CD4-positive, alpha-beta T cell (primary cell): ENCODE data around the gene CDH20. TPM values are rescaled to one million over a fixed set of nuclear protein-coding genes. Genes with fewer than 3 reads are reported as not detected.

ENCODE experiments used
- ATAC-seq: fragments of 200-7000 bp; cut with Tn5 transposase; one replicate; pipeline ENCODE4 v1.10.0; 2022; ENCODE audit warnings: mild to moderate bottlenecking; ENCODE audit not compliant: poor library complexity
- CTCF ChIA-PET: fragments of 350-600 bp; sonication (Branson Sonifier 250); formaldehyde crosslinking; loops from one replicate; lab custom pipeline; 2021; ENCODE audit warnings: antibody characterized with exemption, inconsistent platforms; lab: Charles Lee
- POLR2A ChIA-PET: fragments of 350-600 bp; sonication (Branson Sonifier 250); formaldehyde crosslinking; loops from one replicate; lab custom pipeline; 2021; ENCODE audit warnings: antibody characterized with exemption, inconsistent platforms; lab: Charles Lee
- DNase-seq, 14 experiments: peaks; one replicate each; pipeline ENCODE4 v3.0.0-alpha.2; 2013 to 2020; ENCODE audit warnings: mixed read lengths in 2 of 14
- H3K27ac ChIP-seq, 2 donors: one replicate each; pipeline versions ENCODE4 v1.5.1 to v1.7.0; 2013; ENCODE audit warnings: low read length in 2 of 2, low read depth in 1 of 2, mild to moderate bottlenecking in 1 of 2
- H3K27me3 ChIP-seq, 2 experiments: 1 replicate in 1 of 2; 2 replicates in 1 of 2; pipeline versions ENCODE4 v1.6.1 to v1.7.0; 2013; ENCODE audit warnings: low read length in 2 of 2, control low read depth in 1 of 2, mild to moderate bottlenecking in 1 of 2, moderate library complexity in 1 of 2; ENCODE audit not compliant: insufficient read depth in 2 of 2, control insufficient read depth in 1 of 2
- H3K36me3 ChIP-seq: one replicate; pipeline ENCODE4 v1.6.1; 2013; ENCODE audit warnings: low read length, control low read depth; ENCODE audit not compliant: insufficient read depth
- H3K4me1 ChIP-seq: one replicate; pipeline ENCODE4 v1.6.1; 2013; ENCODE audit warnings: low read length, control low read depth; ENCODE audit not compliant: insufficient read depth
- H3K4me3 ChIP-seq: one replicate; pipeline ENCODE4 v1.5.1; 2013; ENCODE audit warnings: mild to moderate bottlenecking, low read length, moderate library complexity
- H3K9me3 ChIP-seq, 2 experiments: 1 replicate in 1 of 2; 2 replicates in 1 of 2; pipeline versions ENCODE4 v1.6.1 to v1.7.0; 2013; ENCODE audit warnings: low read length in 2 of 2, mild to moderate bottlenecking in 2 of 2, control low read depth in 1 of 2, moderate library complexity in 1 of 2; ENCODE audit not compliant: control insufficient read depth in 1 of 2, insufficient read depth in 1 of 2
- H3K27ac Mint-ChIP-seq: one replicate; pipeline ENCODE4 v1.8.0; 2020; ENCODE audit warnings: mixed read lengths
- H3K27me3 Mint-ChIP-seq: one replicate; pipeline ENCODE4 v1.8.0; 2021; ENCODE audit warnings: mixed read lengths
- H3K36me3 Mint-ChIP-seq: one replicate; pipeline ENCODE4 v1.8.0; 2021; ENCODE audit warnings: low read depth, mixed read lengths
- H3K4me1 Mint-ChIP-seq: one replicate; pipeline ENCODE4 v1.8.0; 2021; ENCODE audit warnings: low read depth, mixed read lengths
- H3K4me3 Mint-ChIP-seq: one replicate; pipeline ENCODE4 v1.8.0; 2020; ENCODE audit warnings: mild to moderate bottlenecking, mixed read lengths
- H3K9me3 Mint-ChIP-seq: one replicate; pipeline ENCODE4 v1.8.0; 2020; ENCODE audit warnings: mixed read lengths
- intact Hi-C, 2 experiments: fragments of 100-400 bp; cut with DNase I in 1 of 2; cut with micrococcal nuclease in 1 of 2; formaldehyde crosslinking; loops; one replicate each; pipeline versions ENCODE4 v1.15.1 to v1.9.0; 2023 to 2025; cut with DNase I, micrococcal nuclease
- total RNA-seq, 174 experiments: library from RNA in 2 of 174; stranded (reverse) in 2 of 174; gene quantifications; one replicate each; pipeline ENCODE4 v1.2.3 and lab custom pipeline; 2021 to 2026
- TF ChIP-seq, protein P1 (sequence below): fragments of 200-600 bp; IDR thresholded peaks from one replicate; pipeline ENCODE4 v1.8.0; 2022; ENCODE audit warnings: antibody characterized with exemption, mild to moderate bottlenecking

CDH20 gene
- total RNA-seq, 2 experiments from 2014 or later = 0.16 to 0.39 TPM

DNA sequence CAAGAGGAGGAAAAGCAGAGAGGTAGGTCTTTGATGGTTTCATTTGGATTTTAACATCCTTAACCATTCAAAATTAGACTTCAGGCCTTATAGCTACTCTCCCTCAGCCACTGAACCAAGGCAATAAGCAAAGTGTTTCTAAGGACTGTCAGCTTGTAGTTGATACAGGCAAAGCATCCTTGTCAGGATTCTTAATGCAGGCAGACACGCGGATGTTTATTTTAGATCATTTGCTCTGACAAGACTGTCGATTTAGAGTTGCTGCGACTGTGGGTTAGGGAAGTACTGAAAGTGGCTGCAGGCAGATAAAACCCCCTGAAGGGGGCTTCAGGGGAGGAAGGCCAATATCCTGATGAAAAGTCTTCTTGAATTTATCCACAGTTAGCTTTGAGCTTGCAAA is 46.6 kb downstream of the CDH20 start:
- no peaks in the 10 kb centered on the region for H3K9me3 ChIP-seq
- no peaks in the 10 kb centered on the region for H3K27me3 ChIP-seq
- no peaks in the 10 kb centered on the region for H3K4me1 Mint-ChIP-seq
- H3K27me3 Mint-ChIP-seq = no peaks in the 10 kb centered on the region
- ChIA-PET POLR2A (no interaction called here), CTCF (no interaction called here)
- no peak overlapping the region for H3K4me3 Mint-ChIP-seq
- no peak overlapping the region for H3K4me3 ChIP-seq
- DNase-seq (no peak), ATAC-seq (no peak)
- intact Hi-C loops = no loop called here
- no peak overlapping the region for H3K27ac Mint-ChIP-seq
- no peak overlapping the region for H3K27ac ChIP-seq
- TF ChIP-seq, protein P1, sequence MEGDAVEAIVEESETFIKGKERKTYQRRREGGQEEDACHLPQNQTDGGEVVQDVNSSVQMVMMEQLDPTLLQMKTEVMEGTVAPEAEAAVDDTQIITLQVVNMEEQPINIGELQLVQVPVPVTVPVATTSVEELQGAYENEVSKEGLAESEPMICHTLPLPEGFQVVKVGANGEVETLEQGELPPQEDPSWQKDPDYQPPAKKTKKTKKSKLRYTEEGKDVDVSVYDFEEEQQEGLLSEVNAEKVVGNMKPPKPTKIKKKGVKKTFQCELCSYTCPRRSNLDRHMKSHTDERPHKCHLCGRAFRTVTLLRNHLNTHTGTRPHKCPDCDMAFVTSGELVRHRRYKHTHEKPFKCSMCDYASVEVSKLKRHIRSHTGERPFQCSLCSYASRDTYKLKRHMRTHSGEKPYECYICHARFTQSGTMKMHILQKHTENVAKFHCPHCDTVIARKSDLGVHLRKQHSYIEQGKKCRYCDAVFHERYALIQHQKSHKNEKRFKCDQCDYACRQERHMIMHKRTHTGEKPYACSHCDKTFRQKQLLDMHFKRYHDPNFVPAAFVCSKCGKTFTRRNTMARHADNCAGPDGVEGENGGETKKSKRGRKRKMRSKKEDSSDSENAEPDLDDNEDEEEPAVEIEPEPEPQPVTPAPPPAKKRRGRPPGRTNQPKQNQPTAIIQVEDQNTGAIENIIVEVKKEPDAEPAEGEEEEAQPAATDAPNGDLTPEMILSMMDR = no peak
- H3K9me3 Mint-ChIP-seq = no peaks in the 10 kb centered on the region
- no peaks in the 10 kb centered on the region for H3K36me3 Mint-ChIP-seq
- no peaks in the 10 kb centered on the region for H3K36me3 ChIP-seq
- no peaks in the 10 kb centered on the region for H3K4me1 ChIP-seq

DNA sequence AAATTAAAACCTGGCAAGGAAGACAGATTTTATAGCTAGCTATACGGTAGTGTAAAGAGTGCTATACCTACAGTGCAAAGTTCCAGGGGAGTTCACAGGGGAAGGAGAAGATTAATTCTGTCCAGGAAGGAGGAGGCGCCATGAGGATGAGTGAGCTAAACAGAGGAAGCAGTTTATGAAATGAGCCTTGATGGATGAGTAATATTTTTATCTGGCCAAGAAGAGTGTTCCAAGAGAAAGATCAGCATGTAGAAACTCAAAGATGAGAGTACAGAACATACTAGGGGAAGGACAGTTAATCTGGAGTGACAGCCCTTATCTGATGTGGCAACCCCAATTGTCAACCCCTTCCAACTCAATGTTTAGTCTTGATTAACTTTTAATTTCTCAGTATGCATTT is 54.8 kb downstream of the CDH20 start:
- Mint-ChIP-seq H3K36me3 (no peaks in the 10 kb centered on the region), H3K4me1 (no peaks in the 10 kb centered on the region), H3K27me3 (no peaks in the 10 kb centered on the region), H3K27ac (no peak overlapping the region), H3K9me3 (peaks cover 5% of the 10 kb centered on the region), H3K4me3 (no peak overlapping the region)
- H3K27me3 ChIP-seq = no peaks in the 10 kb centered on the region
- no peak for ATAC-seq
- POLR2A ChIA-PET = no interaction called here
- no peak overlapping the region for H3K4me3 ChIP-seq
- H3K9me3 ChIP-seq = no peaks in the 10 kb centered on the region
- CTCF ChIA-PET = no interaction called here
- TF ChIP-seq, protein P1 = no peak
- no peak for DNase-seq
- intact Hi-C loops = no loop called here
- no peaks in the 10 kb centered on the region for H3K4me1 ChIP-seq
- no peaks in the 10 kb centered on the region for H3K36me3 ChIP-seq
- no peak overlapping the region for H3K27ac ChIP-seq

DNA sequence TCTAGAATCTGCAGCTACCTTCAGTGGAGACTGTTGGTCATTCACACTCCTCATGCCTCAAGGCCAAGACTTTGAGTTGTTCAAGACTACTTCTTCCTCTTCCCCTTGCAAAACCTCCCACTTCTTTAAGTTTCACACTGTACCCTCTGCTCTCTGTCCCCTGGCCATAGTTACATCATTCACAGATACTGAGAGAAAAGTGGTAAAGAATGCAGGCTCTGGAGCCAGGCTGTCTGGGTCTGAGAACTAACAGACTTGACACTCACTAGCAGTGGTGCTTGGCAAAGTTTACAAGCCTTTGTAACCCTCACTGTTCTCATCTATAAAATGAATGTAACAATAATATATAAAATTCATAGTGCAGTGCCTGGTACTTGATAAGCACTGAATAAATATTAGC is 61.8 kb downstream of the CDH20 start:
- peaks cover 11% of the 10 kb centered on the region for H3K27me3 Mint-ChIP-seq
- H3K36me3 ChIP-seq = no peaks in the 10 kb centered on the region
- intact Hi-C loops = no loop called here

More for the DNA sequence above, 61.8 kb downstream of the CDH20 start:
- ChIA-PET POLR2A (no interaction called here), CTCF (no interaction called here)
- no peaks in the 10 kb centered on the region for H3K4me1 ChIP-seq
- no peak overlapping the region for H3K4me3 ChIP-seq
- H3K27ac Mint-ChIP-seq = no peak overlapping the region
- no peaks in the 10 kb centered on the region for H3K4me1 Mint-ChIP-seq
- no peak overlapping the region for H3K27ac ChIP-seq
- no peaks in the 10 kb centered on the region for H3K36me3 Mint-ChIP-seq
- no peaks in the 10 kb centered on the region for H3K9me3 Mint-ChIP-seq
- no peaks in the 10 kb centered on the region for H3K9me3 ChIP-seq
- H3K27me3 ChIP-seq = no peaks in the 10 kb centered on the region
- H3K4me3 Mint-ChIP-seq = no peak overlapping the region
- no peak for ATAC-seq
- DNase-seq = no peak
- TF ChIP-seq, protein P1 = no peak
